HCT116 (cell line): ENCODE data around the gene PRSS35. TPM values are rescaled to one million over a fixed set of nuclear protein-coding genes. Genes with fewer than 3 reads are reported as not detected.

Experiments used
- ATAC-seq: fragments of 200-7000 bp; cut with Tn5 transposase; 2 replicates; pipeline ENCODE4 v1.9.1; 2020; ENCODE audit warnings: mild to moderate bottlenecking, moderate library complexity
- Bru-seq: library from RNA; stranded (reverse); fragments of 400-500 nt; gene quantifications from one replicate; lab custom pipeline; 2021; lab: Mats Ljungman, UMichigan
- BruChase-seq, 2 experiments: library from RNA; stranded (reverse); fragments of 400-500 nt; gene quantifications; one replicate each; lab custom pipeline; 2021; lab: Mats Ljungman, UMichigan
- BruUV-seq: library from RNA; stranded (reverse); fragments of 400-500 nt; replicated peaks from 2 replicates; lab custom pipeline; 2021; lab: Mats Ljungman, UMichigan
- CTCF ChIA-PET: fragments of 300-600 bp; sonication (Branson Sonifier 250); formaldehyde crosslinking; loops from one replicate; lab custom pipeline; 2021; ENCODE audit warnings: antibody characterized with exemption; lab: Charles Lee
- POLR2A ChIA-PET: fragments of 300-600, 350-600 bp; sonication (Branson Sonifier 250); formaldehyde crosslinking; loops from one replicate; lab custom pipeline; 2021; ENCODE audit warnings: antibody characterized with exemption; lab: Charles Lee
- RAD21 ChIA-PET, 2 experiments: fragments of 300-600 bp; sonication (Branson Sonifier 250); formaldehyde crosslinking; loops; one replicate each; lab custom pipeline; 2023; ENCODE audit warnings: low total read pairs in 2 of 2; ENCODE audit not compliant: uncharacterized antibody in 2 of 2, unreplicated experiment in 2 of 2, low non-redundant PET in 1 of 2; lab: Charles Lee
- DNase-seq: peaks from one replicate; pipeline ENCODE4 v3.0.0-alpha.2; 2010; ENCODE audit warnings: low read depth, low spot score
- H2AFZ ChIP-seq: fragments of 200-600 bp; shearing (Covaris generic), sonication (generic); 2 replicates; pipeline ENCODE4 v1.6.1; 2017; ENCODE audit warnings: low read depth, mixed run types, mixed read lengths, antibody characterized with exemption, low read length; ENCODE audit not compliant: poor library complexity, severe bottlenecking
- H3K27ac ChIP-seq: 2 replicates; pipeline ENCODE4 v1.5.1; 2012; ENCODE audit warnings: low read depth, low read length
- H3K27me3 ChIP-seq: fragments of 200-600 bp; sonication (generic); 2 replicates; pipeline ENCODE4 v1.6.1; 2016; ENCODE audit warnings: mixed run types, low read length, mixed read lengths; ENCODE audit not compliant: insufficient read depth
- H3K36me3 ChIP-seq, 2 experiments: fragments of 200-500 bp in 1 of 2; fragments of 200-600 bp in 1 of 2; sonication (Bioruptor generic) in 1 of 2; sonication (generic) in 1 of 2; 2 replicates each; pipeline versions ENCODE4 v1.5.1 to v1.6.1; 2014 to 2016; ENCODE audit warnings: low read length in 2 of 2, inconsistent platforms in 1 of 2, mixed read lengths in 1 of 2, mixed run types in 1 of 2; ENCODE audit not compliant: insufficient read depth in 2 of 2, control insufficient read depth in 1 of 2
- H3K4me1 ChIP-seq, 2 experiments: fragments of 200-600 bp in 1 of 2; sonication (generic) in 1 of 2; 2 replicates each; pipeline versions ENCODE4 v1.5.1 to v1.6.1; 2012 to 2017; ENCODE audit warnings: low read length in 2 of 2, inconsistent platforms in 1 of 2, mild to moderate bottlenecking in 1 of 2, mixed read lengths in 1 of 2, mixed run types in 1 of 2, moderate library complexity in 1 of 2; ENCODE audit not compliant: insufficient read depth in 2 of 2, control insufficient read depth in 1 of 2
- H3K4me2 ChIP-seq: fragments of 200-600 bp; sonication (generic); 2 replicates; pipeline ENCODE4 v1.6.1; 2017; ENCODE audit warnings: mixed run types, low read length, mixed read lengths
- H3K4me3 ChIP-seq, 2 experiments: fragments of 200-600 bp in 1 of 2; sonication (generic) in 1 of 2; replicated peaks in 1 of 2; 2 replicates each; pipeline ENCODE4 v1.5.1; 2011 to 2016; ENCODE audit warnings: low read length in 2 of 2, control low read depth in 1 of 2, low read depth in 1 of 2, mild to moderate bottlenecking in 1 of 2, mixed read lengths in 1 of 2, mixed run types in 1 of 2
- H3K79me2 ChIP-seq: fragments of 200-600 bp; sonication (generic); 2 replicates; pipeline ENCODE4 v1.6.1; 2017; ENCODE audit warnings: mild to moderate bottlenecking, mixed run types, low read length, moderate library complexity, mixed read lengths; ENCODE audit not compliant: insufficient read depth
- H3K9ac ChIP-seq: fragments of 200-600 bp; sonication (generic); 2 replicates; pipeline ENCODE4 v1.6.1; 2016; ENCODE audit warnings: low read length, mixed read lengths
- H3K9me2 ChIP-seq: fragments of 200-600 bp; sonication (generic), shearing (Covaris generic); 2 replicates; pipeline ENCODE4 v1.6.1; 2017; ENCODE audit warnings: mixed run types, mild to moderate bottlenecking, moderate library complexity; ENCODE audit not compliant: insufficient read depth
- H3K9me3 ChIP-seq, 2 experiments: fragments of 200-500 bp in 1 of 2; fragments of 200-600 bp in 1 of 2; sonication (Bioruptor generic) in 1 of 2; sonication (generic) in 1 of 2; 2 replicates each; pipeline ENCODE4 v1.6.1; 2014 to 2017; ENCODE audit warnings: low read length in 2 of 2, mixed read lengths in 2 of 2, inconsistent platforms in 1 of 2, low read depth in 1 of 2, mild to moderate bottlenecking in 1 of 2, mixed run types in 1 of 2, moderate library complexity in 1 of 2; ENCODE audit not compliant: control insufficient read depth in 1 of 2, insufficient read depth in 1 of 2
- H4K20me1 ChIP-seq: fragments of 200-600 bp; sonication (generic), shearing (Covaris generic); 2 replicates; pipeline ENCODE4 v1.6.1; 2017; ENCODE audit warnings: mixed run types, mild to moderate bottlenecking, moderate library complexity; ENCODE audit not compliant: insufficient read depth
- CEBPB ChIP-seq: IDR thresholded peaks from 2 replicates; pipeline ENCODE4 v1.6.1; 2012; ENCODE audit warnings: low read depth
- CTCF ChIP-seq, 3 experiments: fragments of 200-600 bp in 1 of 3; sonication (generic) in 1 of 3; IDR thresholded peaks in 2 of 3; conservative IDR thresholded peaks in 1 of 3; 2 replicates each; pipeline ENCODE4 v1.5.1; 2012 to 2017; ENCODE audit warnings: low read depth in 2 of 3, low read length in 2 of 3, antibody characterized with exemption in 1 of 3, borderline replicate concordance in 1 of 3, control low read depth in 1 of 3, mild to moderate bottlenecking in 1 of 3, mixed read lengths in 1 of 3, mixed run types in 1 of 3, moderate library complexity in 1 of 3; ENCODE audit not compliant: insufficient read depth in 1 of 3
- ELF1 ChIP-seq: IDR thresholded peaks from 2 replicates; pipeline ENCODE4 v1.6.1; 2012; ENCODE audit warnings: low read depth, borderline replicate concordance
- EZH2 ChIP-seq: fragments of 200-600 bp; sonication (generic); IDR thresholded peaks from 2 replicates; pipeline ENCODE4 v1.6.1; 2017; ENCODE audit warnings: antibody characterized with exemption, mixed run types
- EZH2phosphoT487 ChIP-seq: fragments of 200-600 bp; IDR thresholded peaks from 2 replicates; pipeline ENCODE4 v1.6.1; 2018; ENCODE audit warnings: antibody characterized with exemption, borderline replicate concordance
- JUND ChIP-seq: IDR thresholded peaks from 2 replicates; pipeline ENCODE4 v1.6.1; 2012
- MAX ChIP-seq: IDR thresholded peaks from 2 replicates; pipeline ENCODE4 v1.6.1; 2012
- POLR2AphosphoS5 ChIP-seq: IDR thresholded peaks from 2 replicates; pipeline ENCODE4 v1.6.1; 2011; ENCODE audit warnings: mild to moderate bottlenecking, low read depth, low read length, moderate library complexity
- RAD21 ChIP-seq: IDR thresholded peaks from 2 replicates; pipeline ENCODE4 v1.6.1; 2012; ENCODE audit warnings: low read depth, mild to moderate bottlenecking
- REST ChIP-seq: IDR thresholded peaks from 2 replicates; pipeline ENCODE4 v1.6.1; 2012; ENCODE audit warnings: low read depth
- SIN3A ChIP-seq: IDR thresholded peaks from 2 replicates; pipeline ENCODE4 v1.6.1; 2012; ENCODE audit warnings: low read depth
- SRF ChIP-seq: IDR thresholded peaks from 2 replicates; pipeline ENCODE4 v1.6.1; 2012; ENCODE audit warnings: low read depth
- TCF7L2 ChIP-seq: IDR thresholded peaks from 2 replicates; pipeline ENCODE4 v1.7.0; 2011; ENCODE audit warnings: borderline replicate concordance, inconsistent platforms; ENCODE audit not compliant: insufficient read depth, insufficient read length; ENCODE audit errors: extremely low read depth
- YY1 ChIP-seq: IDR thresholded peaks from 2 replicates; pipeline ENCODE4 v1.6.1; 2011; ENCODE audit warnings: low read length, low read depth, moderate library complexity, mild to moderate bottlenecking; ENCODE audit not compliant: insufficient replicate concordance; ENCODE audit errors: extremely low read depth
- ZNF274 ChIP-seq: fragments of 200-500 bp; sonication (Bioruptor generic); IDR thresholded peaks from 2 replicates; pipeline ENCODE4 v1.6.1; 2014; ENCODE audit warnings: mild to moderate bottlenecking, low read depth, low read length, inconsistent platforms
- intact Hi-C: fragments of 100-400 bp; cut with micrococcal nuclease; formaldehyde crosslinking; loops from 2 replicates; pipeline ENCODE4 v1.10.0; 2022
- long read RNA-seq: library from polyadenylated mRNA; unstranded; transcript quantifications from one replicate; pipeline ENCODE4 v2.0.0, GENCODE V29; 2021; ENCODE audit not compliant: unreplicated experiment
- polyA plus RNA-seq: library from polyadenylated mRNA; unstranded; fragments of >200 nt; gene quantifications from 2 replicates; pipeline ENCODE4 v1.2.1, GENCODE V29; 2012; ENCODE audit warnings: missing spikeins
- total RNA-seq: library from RNA; stranded (reverse); gene quantifications from one replicate; pipeline ENCODE4 v1.2.1, GENCODE V29; 2021; ENCODE audit not compliant: unreplicated experiment
- TF ChIP-seq, protein P1 (sequence below): IDR thresholded peaks from 2 replicates; pipeline ENCODE4 v1.6.1; 2012

Gene PRSS35, protein sequence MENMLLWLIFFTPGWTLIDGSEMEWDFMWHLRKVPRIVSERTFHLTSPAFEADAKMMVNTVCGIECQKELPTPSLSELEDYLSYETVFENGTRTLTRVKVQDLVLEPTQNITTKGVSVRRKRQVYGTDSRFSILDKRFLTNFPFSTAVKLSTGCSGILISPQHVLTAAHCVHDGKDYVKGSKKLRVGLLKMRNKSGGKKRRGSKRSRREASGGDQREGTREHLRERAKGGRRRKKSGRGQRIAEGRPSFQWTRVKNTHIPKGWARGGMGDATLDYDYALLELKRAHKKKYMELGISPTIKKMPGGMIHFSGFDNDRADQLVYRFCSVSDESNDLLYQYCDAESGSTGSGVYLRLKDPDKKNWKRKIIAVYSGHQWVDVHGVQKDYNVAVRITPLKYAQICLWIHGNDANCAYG
- 0.37 TPM for total RNA-seq
- polyA plus RNA-seq = 0.05 and 0.06 TPM in 2 replicates
- percentile 16 among the genes with signal in this experiment for Bru-seq, nascent RNA
- BruChase-seq, experiment 1, labeled RNA remaining after a 6-hour chase = percentile 21 among the genes with signal in this experiment
- percentile 20 among the genes with signal in this experiment for BruChase-seq, experiment 2, labeled RNA remaining after a 2-hour chase
- long read RNA-seq = 0 reads

GRCh38 chr6:83511901-83512681, at the start of gene PRSS35:
Gene PRSS35, plus strand, starts transcription at chr6:83512534. Its CDS starts 10,908 bp downstream, at chr6:83523442.
- Histone ChIP-seq H4K20me1 (no peaks in the 10 kb centered on the region), H2AFZ (peak within 1 kb of the TSS; percentile 87), H3K4me3 (peak within 1 kb of the TSS; percentile 55 to 66), H3K9me2 (no peaks in the 10 kb centered on the region), H3K4me2 (peak within 1 kb of the TSS; percentile 100), H3K27me3 (no peaks in the 10 kb centered on the region), H3K36me3 (no peaks in the 10 kb centered on the region), H3K9ac (peak within 1 kb of the TSS; percentile 27; the same call in 1 of the 2 replicates), H3K4me1 (peaks cover 0 to 10% of the 10 kb centered on the region in 2 experiments; a peak in 1 of 4 replicates), H3K27ac (no peak within 1 kb of the TSS), H3K9me3 (no peaks in the 10 kb centered on the region), H3K79me2 (no peaks in the 10 kb centered on the region)
- intact Hi-C loops = loop anchor here (1.0 to 5.0 kb wide), 2 partner anchors 94 to 1265 kb away; partner anchors contain the start of gene IBTK
- ATAC-seq = peak; percentile 92
- CTCF ChIA-PET = interaction anchor here (1.0 to 6.9 kb wide), 12 partner anchors 24 to 445 kb away, joined by 3 to 120 read pairs (median 4); partner anchors contain the start of genes DOP1A and UBE3D
- RAD21 ChIA-PET = interaction anchor here (0.7 kb wide), 3 partner anchors 94 to 290 kb away, joined by 3 to 6 read pairs (median 3); no protein-coding TSS in a partner anchor
- POLR2A ChIA-PET = no interaction called here
- BruUV-seq = no TSS peak
- peak; percentile 32 for DNase-seq
- TF ChIP-seq EZH2 (no peak), YY1 (no peak), CTCF (IDR thresholded peaks at IDR 0.05 in 2 of 3, conservative IDR thresholded peaks at IDR 0.05 in 1 of 3; ENCODE audit: borderline replicate concordance in 1 of 3, insufficient read depth in 1 of 3, low read depth in 2 of 3, low read length in 2 of 3) (peak; percentile 79 to 91 (median 85)), EZH2phosphoT487 (no peak), ELF1 (no peak), SIN3A (no peak), CEBPB (no peak), JUND (no peak), RAD21 (peak; percentile 92), ZNF274 (no peak), POLR2AphosphoS5 (no peak), REST (no peak), SRF (no peak), MAX (no peak), TCF7L2 (peak; percentile 39)
- TF ChIP-seq, protein P1, sequence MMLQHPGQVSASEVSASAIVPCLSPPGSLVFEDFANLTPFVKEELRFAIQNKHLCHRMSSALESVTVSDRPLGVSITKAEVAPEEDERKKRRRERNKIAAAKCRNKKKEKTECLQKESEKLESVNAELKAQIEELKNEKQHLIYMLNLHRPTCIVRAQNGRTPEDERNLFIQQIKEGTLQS = no peak
